ENCODE data around the gene FEZF1.

The FEZF1 gene

DNA sequence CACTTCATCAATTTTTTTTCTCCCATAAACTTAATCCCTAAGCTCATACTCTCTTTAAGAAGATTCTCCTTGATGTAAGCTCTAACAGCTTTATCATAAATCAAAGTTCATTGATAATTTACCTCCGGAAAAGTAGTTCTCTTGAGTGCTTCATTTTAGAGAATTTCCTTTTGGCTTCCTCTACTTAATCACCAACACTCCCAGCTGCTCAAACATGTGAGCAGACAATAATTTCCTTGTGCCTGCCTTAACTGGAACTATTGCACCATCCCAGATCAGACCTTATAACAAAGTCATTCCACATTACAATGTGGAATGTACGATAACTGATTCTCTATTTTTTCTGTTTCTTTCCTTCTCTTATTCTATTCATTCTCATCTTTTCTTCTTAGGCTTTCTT is 5.9 kb downstream of the FEZF1 start:
- Histone ChIP-seq H4K20me1 (ENCODE audit: control insufficient read depth, insufficient read depth, low read depth, low read length) (no peaks in the 10 kb centered on the region), H3K9me2 (replicated peaks; ENCODE audit: control insufficient read depth, low read length) (no peaks in the 10 kb centered on the region), H3F3A (ENCODE audit: control insufficient read depth, insufficient read depth) (no peaks in the 10 kb centered on the region), H3K4me2 (ENCODE audit: low read length) (no peak overlapping the region), H3K79me2 (ENCODE audit: control insufficient read depth, low read length) (no peaks in the 10 kb centered on the region), H3K9me3 (ENCODE audit: control insufficient read depth, insufficient read depth, low read length) (peaks cover 6% of the 10 kb centered on the region; the same call in 1 of the 2 replicates), H3K36me3 (ENCODE audit: control insufficient read depth, low read length) (no peaks in the 10 kb centered on the region), H3K27me3 (ENCODE audit: control insufficient read depth, low read length) (peaks cover 2% of the 10 kb centered on the region; the same call in 1 of the 2 replicates), H3K4me1 (ENCODE audit: control insufficient read depth, low read length) (no peaks in the 10 kb centered on the region), H3K27ac (ENCODE audit: low read depth, low read length) (no peak overlapping the region), H3K4me3 (ENCODE audit: low read length) (no peak overlapping the region)
- no peak for TF ChIP-seq EZH2phosphoT487 (IDR thresholded peaks at IDR 0.05; ENCODE audit: borderline replicate concordance, low read length)
- TF ChIP-seq, protein P1, sequence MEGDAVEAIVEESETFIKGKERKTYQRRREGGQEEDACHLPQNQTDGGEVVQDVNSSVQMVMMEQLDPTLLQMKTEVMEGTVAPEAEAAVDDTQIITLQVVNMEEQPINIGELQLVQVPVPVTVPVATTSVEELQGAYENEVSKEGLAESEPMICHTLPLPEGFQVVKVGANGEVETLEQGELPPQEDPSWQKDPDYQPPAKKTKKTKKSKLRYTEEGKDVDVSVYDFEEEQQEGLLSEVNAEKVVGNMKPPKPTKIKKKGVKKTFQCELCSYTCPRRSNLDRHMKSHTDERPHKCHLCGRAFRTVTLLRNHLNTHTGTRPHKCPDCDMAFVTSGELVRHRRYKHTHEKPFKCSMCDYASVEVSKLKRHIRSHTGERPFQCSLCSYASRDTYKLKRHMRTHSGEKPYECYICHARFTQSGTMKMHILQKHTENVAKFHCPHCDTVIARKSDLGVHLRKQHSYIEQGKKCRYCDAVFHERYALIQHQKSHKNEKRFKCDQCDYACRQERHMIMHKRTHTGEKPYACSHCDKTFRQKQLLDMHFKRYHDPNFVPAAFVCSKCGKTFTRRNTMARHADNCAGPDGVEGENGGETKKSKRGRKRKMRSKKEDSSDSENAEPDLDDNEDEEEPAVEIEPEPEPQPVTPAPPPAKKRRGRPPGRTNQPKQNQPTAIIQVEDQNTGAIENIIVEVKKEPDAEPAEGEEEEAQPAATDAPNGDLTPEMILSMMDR (IDR thresholded peaks at IDR 0.05; ENCODE audit: low read depth, low read length, poor library complexity, severe bottlenecking): no peak

DNA sequence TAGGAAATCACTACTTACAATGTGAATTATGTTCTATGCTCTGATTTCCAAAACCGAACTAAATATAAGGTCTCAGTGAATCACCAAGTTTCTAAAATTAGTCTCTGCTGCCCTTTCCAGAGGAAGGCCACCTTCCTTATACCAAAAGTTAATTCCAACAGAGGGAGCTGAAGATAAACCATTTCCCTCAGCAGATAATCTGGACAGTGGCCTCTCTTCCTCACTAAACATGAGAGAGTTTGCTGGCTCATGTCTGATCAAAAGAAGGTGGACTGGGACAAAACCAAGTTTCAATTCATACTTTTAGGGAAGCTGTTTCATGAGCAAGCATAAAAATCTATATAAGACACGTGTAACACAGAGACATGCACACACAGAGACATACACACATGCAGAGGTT is 6.4 kb downstream of the FEZF1 start:
- no peak overlapping the region for H3K4me2 ChIP-seq (ENCODE audit: low read length)
- H3K4me1 ChIP-seq (ENCODE audit: control insufficient read depth, low read length): no peaks in the 10 kb centered on the region
- peaks cover 2% of the 10 kb centered on the region; the same call in 1 of the 2 replicates for H3K27me3 ChIP-seq (ENCODE audit: control insufficient read depth, low read length)
- H3K36me3 ChIP-seq (ENCODE audit: control insufficient read depth, low read length): no peaks in the 10 kb centered on the region
- no peak overlapping the region for H3K27ac ChIP-seq (ENCODE audit: low read depth, low read length)
- no peak overlapping the region for H3K4me3 ChIP-seq (ENCODE audit: low read length)
- H3K9me2 ChIP-seq (replicated peaks; ENCODE audit: control insufficient read depth, low read length): no peaks in the 10 kb centered on the region
- TF ChIP-seq, protein P1 (IDR thresholded peaks at IDR 0.05; ENCODE audit: low read depth, low read length, poor library complexity, severe bottlenecking): no peak
- peaks cover 6% of the 10 kb centered on the region; the same call in 1 of the 2 replicates for H3K9me3 ChIP-seq (ENCODE audit: control insufficient read depth, insufficient read depth, low read length)
- H4K20me1 ChIP-seq (ENCODE audit: control insufficient read depth, insufficient read depth, low read depth, low read length): no peaks in the 10 kb centered on the region
- H3F3A ChIP-seq (ENCODE audit: control insufficient read depth, insufficient read depth): no peaks in the 10 kb centered on the region
- no peaks in the 10 kb centered on the region for H3K79me2 ChIP-seq (ENCODE audit: control insufficient read depth, low read length)

DNA sequence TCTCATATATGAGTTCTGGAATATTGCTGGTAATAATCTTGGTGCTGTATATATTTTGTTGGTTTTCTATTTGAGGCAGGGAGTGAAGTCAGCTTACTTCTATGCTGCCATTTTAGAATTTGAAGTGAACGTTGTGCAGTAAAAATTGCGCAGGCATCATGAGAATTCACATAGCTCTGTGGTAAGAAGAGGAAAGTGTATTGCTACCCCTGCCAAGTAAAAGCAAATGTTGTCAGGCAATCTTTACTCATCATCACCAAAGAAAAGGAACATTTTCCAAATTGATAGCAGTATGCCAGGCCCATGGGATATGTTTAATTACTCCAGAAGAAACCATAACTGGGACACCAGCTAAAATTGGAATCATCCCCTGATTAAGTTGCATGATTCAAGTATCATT is 13.4 kb downstream of the FEZF1 start:
- no peaks in the 10 kb centered on the region for H3K27me3 ChIP-seq (ENCODE audit: control insufficient read depth, low read length)
- no peaks in the 10 kb centered on the region for H3K9me3 ChIP-seq (ENCODE audit: control insufficient read depth, insufficient read depth, low read length)
- no peaks in the 10 kb centered on the region for H3K4me1 ChIP-seq (ENCODE audit: control insufficient read depth, low read length)
- H3K4me2 ChIP-seq (ENCODE audit: low read length): no peak overlapping the region
- no peaks in the 10 kb centered on the region for H3K79me2 ChIP-seq (ENCODE audit: control insufficient read depth, low read length)
- H3K4me3 ChIP-seq (ENCODE audit: low read length): no peak overlapping the region
- H3K27ac ChIP-seq (ENCODE audit: low read depth, low read length): no peak overlapping the region
- H3K36me3 ChIP-seq (ENCODE audit: control insufficient read depth, low read length): no peaks in the 10 kb centered on the region
- no peaks in the 10 kb centered on the region for H4K20me1 ChIP-seq (ENCODE audit: control insufficient read depth, insufficient read depth, low read depth, low read length)
- no peaks in the 10 kb centered on the region for H3F3A ChIP-seq (ENCODE audit: control insufficient read depth, insufficient read depth)
- TF ChIP-seq, protein P1 (IDR thresholded peaks at IDR 0.05; ENCODE audit: low read depth, low read length, poor library complexity, severe bottlenecking): no peak
- no peak for TF ChIP-seq EZH2phosphoT487 (IDR thresholded peaks at IDR 0.05; ENCODE audit: borderline replicate concordance, low read length)
- no peaks in the 10 kb centered on the region for H3K9me2 ChIP-seq (replicated peaks; ENCODE audit: control insufficient read depth, low read length)

DNA sequence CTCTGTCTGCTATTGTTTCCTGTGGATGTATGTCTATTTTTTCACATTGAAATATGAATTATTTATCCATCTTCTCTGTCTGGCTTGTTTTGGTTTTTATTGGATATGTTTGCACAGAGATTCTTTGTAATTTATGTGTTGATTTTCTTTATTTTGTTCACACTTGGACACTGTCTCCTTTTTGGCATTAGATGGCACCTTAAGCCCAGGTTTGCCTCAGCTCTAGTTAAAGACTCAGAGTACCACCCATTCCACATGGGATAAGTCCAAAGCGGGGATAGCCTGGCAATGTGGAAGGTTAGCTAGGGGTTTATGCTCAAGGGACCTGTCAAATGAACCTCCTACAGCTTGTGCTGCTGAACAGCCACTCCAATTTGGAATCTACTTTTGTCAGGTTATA is 14.1 kb downstream of the FEZF1 start:
- Histone ChIP-seq H3K9me3 (ENCODE audit: control insufficient read depth, insufficient read depth, low read length) (no peaks in the 10 kb centered on the region), H3K4me1 (ENCODE audit: control insufficient read depth, low read length) (no peaks in the 10 kb centered on the region), H3K79me2 (ENCODE audit: control insufficient read depth, low read length) (no peaks in the 10 kb centered on the region), H3K4me3 (ENCODE audit: low read length) (no peak overlapping the region), H4K20me1 (ENCODE audit: control insufficient read depth, insufficient read depth, low read depth, low read length) (no peaks in the 10 kb centered on the region), H3K36me3 (ENCODE audit: control insufficient read depth, low read length) (no peaks in the 10 kb centered on the region), H3F3A (ENCODE audit: control insufficient read depth, insufficient read depth) (no peaks in the 10 kb centered on the region), H3K27ac (ENCODE audit: low read depth, low read length) (no peak overlapping the region), H3K4me2 (ENCODE audit: low read length) (no peak overlapping the region), H3K9me2 (replicated peaks; ENCODE audit: control insufficient read depth, low read length) (no peaks in the 10 kb centered on the region), H3K27me3 (ENCODE audit: control insufficient read depth, low read length) (no peaks in the 10 kb centered on the region)
- no peak for TF ChIP-seq EZH2phosphoT487 (IDR thresholded peaks at IDR 0.05; ENCODE audit: borderline replicate concordance, low read length)
- TF ChIP-seq, protein P1 (IDR thresholded peaks at IDR 0.05; ENCODE audit: low read depth, low read length, poor library complexity, severe bottlenecking): no peak
